Fibroblast of skin of back (primary cell): Measurements from ENCODE around the gene RRP1.

ENCODE experiments used
- DNase-seq: peaks from one replicate; pipeline ENCODE4 v3.0.0-alpha.2; 2013

RRP1 gene

DNA sequence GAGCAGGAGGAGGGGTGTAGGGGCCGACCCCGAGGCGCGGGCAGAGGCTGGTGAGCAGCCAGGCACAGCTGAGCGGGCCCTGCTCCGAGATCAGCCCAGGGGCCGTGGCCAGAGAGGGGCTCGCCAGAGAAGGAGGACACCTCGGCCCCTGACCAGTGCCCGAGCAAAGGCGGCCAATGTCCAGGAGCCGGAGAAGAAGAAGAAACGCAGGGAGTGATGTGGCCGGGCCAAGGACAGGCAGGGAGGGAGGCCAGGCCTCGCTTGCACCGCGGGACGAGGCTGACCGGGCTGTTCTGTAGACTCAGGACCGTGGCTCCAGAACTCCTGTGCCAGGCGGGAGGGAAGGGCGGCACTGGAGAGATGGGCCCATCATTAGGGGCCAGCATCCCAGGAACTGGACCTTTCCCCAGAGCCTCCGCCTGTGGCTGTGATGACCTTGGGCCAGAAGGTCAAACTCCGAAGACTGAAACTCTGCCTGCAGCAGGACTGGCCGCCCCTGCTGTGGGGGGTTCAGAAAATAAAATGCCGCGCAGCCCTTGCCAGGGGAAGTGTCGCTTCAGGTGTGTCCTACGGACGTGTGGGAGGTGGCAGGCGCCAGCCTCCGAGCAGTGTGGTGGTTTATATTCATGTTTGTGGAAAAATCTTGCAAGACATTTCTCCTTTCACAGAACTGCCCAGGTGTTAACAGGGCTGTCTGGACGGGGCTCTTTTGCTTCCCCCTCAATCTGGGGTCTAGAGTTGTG lies 14.4 kb downstream of the RRP1 start:
- no peak for DNase-seq

DNA sequence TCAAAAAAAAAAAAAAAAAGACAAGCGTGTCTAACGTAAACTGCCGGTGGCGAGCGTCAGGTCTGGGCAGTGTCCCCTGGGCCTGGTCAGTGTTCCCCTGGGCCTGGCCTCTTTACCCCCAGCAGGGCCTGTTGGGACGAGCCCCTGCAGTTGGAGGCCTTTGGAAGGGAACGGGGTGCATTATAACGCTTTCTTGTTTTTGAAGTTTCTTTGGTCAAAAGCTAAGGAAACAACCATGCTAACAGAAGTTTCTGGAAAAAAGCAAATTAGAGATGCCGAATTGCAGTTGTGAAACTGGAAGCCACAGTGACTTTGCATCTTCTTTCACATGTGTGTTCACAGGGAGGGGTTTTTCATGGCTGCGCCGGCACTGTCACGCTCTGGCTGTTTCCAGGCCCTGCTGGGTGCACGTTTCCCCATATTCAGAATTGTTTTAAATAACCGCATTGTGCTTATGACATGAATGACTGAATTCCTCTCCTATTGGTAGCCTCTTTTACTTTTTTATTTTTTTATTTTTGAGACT lies 16.0 kb downstream of the RRP1 start:
- DNase-seq: no peak

DNA sequence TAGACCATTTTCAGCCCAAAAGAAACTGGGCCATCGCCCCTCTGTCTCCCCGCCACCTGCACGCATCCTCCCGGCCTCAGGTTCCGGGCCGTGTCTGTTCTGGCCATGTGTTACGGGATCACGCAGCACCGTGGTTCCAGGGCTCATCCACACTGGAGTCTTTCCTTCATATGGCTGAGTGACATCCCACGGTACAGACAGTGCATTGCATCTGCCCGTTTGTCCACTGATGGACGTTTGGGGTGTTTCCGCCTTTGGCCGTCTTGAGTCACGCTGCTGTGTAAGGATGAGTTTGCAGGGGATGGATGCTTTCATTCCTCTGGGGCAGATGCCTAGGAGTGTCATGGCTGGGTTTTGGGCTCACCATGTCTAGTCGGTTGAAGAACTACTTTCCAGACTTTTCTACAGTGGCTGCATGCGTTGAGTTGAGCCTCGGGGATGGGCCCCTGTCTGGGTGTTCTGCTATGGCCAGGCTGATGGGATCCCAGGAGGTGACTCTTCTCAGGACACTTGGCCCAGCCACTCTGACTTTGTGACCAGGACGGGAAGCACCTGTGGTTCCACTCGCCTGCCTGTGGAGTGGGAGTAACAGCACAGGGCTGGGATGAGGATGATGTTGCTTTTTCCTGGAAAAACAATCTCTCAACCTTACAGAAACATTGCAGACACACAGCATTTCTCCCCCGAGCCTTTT lies 16.8 kb downstream of the RRP1 start:
- DNase-seq: no peak

DNA sequence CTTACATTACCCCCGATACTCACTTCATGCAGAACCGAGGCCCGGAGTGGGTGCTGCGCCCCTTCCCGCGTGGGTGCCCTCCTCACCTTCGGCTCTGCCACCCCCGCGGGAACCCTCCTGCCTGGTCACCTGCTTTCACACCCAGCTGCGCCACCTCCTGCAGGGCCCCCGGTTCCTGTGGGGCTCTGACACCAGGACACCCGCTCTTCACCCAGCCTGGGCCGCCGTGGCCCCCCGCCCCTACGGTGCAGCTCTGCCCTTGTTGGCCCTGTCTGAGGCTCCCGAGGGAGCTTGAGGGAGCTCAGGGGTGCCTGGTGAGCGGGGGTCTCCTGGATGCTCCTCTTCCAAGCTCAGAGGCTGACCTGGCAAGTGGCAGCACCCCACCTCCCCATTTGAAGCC lies 19.0 kb downstream of the RRP1 start:
- no peak for DNase-seq

DNA sequence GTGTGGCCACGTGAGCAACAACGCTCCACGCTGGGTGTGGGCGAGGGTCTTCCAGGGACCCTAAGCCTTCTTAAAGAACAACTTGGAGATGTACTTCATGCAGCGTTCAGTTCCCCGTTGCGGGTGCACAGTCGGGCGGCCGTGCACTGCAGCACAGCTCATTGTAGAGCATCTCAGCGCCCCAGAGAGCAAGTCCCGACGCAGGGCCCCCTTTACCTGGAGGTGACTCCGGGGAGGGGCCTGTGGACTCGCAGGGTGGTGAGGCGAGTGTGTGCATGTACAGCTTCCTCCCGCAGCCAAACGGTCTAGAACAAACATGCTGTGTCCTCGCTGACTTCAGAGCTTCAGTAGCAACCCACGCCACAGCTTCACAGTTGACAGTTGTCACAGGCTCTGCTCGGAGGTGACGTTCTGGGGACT lies 19.5 kb downstream of the RRP1 start:
- DNase-seq: no peak

DNA sequence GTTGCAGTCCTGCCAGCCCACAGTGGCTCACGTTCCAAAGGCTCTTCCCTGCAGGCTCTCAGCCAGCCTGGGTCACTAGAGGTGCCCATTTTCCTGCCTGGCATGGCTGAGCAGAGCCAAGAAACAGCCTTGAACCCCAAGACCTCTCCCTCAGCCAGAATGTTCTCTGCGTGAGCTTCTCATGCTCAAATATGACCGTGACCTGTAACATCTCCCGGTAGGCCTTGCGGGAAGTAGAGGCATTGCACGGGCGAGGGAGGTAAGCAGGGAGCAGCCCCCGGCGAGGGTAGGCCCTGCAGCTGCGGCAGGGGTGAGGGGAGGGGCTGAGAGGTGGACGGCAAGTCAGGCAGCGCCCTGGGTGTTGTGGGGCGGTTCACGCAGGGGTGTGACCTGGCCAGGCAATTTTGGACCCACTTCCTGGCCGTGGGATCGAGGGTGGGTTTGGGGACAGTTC lies 20.0 kb downstream of the RRP1 start:
- DNase-seq: no peak

DNA sequence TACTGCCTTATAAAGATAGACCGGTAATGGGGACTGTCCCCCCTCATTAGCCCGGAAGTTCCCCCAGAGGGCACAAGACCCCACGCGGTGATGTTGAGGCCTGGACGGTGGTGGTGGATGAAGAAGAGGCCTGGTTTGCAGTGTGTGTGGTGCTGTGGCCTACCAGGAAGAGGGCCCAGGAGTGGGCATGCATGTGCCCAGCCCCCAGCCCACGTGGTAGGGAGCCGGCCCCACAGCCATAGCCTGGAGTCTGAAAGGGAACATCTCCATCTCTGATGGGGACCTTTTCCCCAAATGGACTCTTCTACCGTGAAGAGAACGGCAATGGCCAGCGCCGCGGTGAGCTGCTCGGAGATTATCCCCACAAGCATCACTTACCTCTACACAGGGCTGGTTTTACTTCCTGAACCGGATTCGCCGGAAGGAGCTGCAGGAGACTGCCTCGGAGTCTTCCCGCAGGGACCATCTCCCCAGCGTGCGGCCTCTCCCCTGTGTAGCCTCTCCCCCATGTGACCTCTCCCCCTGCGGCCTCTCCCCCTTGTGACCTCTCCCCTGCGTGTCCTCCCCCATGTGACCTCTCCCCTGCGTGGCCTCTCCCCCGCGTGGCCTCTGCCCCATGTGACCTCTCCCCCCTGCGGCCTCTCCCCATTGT lies 20.6 kb downstream of the RRP1 start:
- DNase-seq: no peak

DNA sequence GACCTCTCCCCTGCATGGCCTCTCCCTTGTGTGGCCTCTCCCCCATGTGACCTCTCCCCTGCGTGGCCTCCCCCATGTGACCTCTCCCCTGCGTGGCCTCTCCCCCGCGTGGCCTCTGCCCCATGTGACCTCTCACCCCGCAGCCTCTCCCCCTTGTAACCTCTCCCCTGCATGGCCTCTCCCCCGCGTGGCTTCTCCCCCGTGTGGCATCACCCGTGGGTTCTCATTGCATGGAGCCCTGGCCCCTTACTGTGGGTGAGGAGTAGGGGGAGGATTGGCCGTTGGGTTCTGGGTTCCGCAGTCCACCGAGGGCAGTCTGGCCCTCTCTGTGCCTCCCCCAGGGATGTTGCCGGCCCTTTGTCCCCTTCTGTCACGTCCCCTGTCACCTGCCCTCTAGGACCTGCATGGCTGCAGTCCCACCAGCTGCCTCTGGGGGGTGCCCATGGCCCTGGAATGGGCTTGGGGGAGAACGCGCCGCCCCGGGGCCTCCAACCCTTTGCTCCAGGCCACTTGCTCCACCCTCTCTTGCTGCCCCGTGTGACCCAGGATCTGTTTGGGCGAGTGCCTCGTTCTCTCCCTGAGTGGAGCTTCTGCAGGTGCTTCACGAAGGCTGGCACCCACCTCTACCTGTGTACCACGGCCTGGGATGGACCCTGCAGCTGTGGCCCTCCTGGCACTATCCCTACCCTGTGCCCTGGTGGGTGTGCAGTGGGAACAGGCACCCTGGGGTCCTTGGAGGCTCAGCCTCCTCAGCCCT lies 21.3 kb downstream of the RRP1 start:
- peak; percentile 61 for DNase-seq

DNA sequence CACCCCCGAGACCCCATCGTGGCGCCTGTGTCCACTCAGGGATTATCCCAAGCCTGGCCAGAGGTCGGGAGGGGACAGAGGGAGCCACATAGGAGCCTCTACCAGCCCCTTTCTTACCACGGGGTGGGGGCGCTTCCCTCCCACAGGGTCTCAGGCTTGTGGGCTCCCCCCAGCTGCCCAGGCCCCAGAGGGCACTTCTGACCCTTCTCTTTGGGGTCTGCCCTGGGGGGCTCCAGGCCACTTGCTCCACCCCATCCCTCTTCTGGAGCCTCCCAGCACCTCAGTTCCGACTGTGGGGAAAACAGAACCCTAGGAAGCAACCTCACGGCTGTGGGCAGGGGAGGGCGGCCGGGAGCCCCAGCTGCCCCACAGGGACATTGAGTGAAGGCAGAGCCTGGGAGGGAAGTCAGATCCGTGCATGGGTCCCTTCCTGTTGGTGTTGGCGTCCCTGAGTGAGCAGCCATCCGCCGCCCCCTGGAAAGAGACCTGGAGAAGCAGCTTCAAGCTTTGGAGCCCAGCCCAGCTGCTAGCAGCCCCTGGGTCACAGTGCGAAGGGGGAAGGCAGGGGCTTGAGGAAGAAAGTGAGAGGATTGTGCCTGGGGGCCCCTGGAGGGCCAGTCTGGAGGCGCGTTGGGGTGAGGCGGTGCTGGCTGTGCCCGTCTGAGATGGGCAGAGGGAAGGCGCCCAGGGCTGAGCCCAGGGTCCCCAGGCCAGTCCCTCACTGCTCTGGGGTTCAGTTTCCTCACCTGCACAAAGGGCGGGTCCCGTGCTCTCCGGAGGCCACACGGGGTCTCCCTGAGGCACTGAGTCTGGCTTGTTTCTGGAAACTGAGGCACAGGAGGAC lies 22.1 kb downstream of the RRP1 start:
- DNase-seq: no peak

DNA sequence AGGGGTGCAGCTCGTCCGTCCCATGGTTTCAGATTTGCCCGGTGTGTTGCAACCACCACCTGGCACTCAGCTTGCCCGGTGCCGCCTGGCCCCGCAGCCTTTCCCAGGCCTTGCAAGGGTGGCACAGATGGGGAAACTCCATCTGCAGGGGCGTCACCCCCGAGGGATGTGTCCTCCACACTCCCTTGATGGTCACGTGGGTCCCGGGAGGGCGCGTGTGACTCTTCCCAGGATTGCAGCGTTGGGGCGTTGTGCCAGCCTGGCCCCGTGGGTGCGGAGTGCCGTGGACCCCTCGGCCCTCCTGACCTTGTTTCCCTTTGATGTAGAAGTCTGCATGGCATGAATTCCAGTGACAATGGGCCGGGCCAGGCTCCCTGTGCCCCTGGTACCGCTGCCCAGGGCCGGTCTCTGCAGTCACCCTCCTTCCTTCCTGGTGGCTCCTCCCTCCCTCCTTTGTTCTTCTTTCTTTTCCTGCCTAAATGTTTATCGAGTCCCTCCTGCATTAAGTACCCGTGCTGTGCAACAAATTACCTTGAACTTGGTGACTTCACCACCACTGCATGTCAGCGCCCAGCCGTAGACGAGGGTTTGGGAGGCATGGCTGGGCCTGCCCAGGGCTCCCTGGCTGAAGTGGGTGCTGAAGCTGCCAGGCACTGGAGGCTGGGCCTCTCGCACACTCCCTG lies 22.9 kb downstream of the RRP1 start:
- DNase-seq: no peak

DNA sequence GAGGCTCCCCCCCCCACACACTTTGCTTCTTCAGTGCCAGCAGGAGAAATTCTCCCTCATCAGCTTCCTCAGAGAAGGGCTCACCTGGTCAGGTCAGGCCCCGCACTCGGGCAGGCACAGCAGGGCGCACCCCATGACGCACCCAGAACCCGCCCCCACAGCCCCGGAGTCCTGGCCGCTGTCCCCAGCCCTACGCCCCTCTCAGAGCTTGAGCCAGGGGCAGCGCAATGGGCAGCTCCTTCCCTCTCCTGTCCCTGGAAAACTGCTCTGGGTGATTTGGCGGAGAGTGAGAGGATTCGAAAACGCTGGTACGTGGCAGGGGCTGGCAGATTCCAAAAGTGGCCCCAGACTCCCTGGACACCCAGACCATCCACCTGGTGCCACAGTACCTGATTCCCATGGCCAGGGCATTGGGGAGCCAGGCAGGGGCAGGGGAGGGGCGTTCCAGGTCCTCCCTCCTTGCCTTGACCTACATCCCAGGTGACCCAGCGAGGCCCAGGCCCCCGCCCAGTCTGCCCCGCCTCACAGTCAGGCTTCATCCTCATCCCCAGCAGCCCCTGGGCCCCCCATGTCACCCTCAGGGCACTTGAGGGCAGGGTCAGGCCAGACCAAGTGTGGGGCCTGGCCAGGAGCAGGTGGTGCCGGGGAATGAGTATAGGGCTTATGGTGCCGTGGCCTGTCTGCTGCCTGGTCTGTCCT lies 23.7 kb downstream of the RRP1 start:
- no peak for DNase-seq

DNA sequence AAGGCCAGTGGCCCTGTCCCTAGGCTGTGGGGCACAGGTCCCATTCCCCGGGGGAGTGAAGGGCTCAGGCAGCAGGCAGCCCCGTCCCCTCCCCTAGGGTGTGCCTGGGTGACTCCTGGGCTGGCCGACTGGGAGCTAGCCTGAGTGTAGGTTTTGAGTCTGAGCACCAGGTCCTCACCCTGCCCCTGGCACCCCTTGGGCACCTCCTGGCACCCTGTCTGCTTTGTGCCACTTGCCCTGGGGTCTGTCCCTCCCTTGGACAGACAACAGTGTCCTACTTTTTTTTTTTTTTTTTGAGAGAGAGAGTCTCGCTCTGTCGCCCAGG lies 24.2 kb downstream of the RRP1 start:
- DNase-seq: no peak

DNA sequence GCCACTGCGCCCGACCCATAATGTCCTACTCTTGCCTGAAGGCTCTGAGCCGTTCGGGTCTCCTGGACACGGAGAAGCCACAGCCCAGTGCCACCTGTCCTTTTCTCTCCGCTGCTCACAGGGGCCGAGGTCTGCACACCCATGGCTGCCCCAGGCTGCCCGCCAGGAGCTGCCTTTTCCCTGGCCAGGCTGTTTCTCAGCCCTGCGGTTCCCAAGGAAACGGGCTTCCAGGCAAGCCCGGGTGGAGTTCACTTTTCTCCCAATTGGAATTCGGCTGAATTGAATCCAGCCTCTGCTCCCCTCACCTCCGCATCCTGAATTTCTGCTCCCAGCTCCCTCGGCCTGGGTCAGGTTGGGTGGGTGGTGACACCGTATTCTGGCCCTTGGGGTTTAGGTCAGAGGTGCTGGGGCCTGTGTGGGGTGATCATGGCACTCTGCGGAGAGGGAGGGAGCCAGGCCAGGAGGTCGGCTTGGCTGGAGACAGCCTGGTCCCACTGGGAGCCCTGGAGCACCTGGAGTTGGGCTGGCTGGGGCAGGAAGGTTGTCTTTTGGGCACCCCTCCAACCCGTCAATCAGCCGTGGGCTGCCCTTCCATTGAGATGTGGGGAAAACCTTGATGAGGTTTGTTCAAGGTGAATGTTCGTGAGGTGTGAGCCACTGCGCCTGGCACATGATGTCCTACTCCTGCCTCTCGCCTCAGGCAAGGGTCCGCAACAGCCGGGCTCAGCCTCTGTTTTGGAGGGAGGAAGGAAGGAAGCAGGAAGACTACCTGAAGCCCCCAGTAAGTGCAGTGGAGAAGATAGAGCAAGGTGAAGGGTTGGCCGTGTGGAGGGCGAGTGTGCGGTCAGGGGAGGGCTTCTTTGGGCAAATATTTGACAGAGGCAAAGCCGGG lies 25.1 kb downstream of the RRP1 start:
- no peak for DNase-seq

DNA sequence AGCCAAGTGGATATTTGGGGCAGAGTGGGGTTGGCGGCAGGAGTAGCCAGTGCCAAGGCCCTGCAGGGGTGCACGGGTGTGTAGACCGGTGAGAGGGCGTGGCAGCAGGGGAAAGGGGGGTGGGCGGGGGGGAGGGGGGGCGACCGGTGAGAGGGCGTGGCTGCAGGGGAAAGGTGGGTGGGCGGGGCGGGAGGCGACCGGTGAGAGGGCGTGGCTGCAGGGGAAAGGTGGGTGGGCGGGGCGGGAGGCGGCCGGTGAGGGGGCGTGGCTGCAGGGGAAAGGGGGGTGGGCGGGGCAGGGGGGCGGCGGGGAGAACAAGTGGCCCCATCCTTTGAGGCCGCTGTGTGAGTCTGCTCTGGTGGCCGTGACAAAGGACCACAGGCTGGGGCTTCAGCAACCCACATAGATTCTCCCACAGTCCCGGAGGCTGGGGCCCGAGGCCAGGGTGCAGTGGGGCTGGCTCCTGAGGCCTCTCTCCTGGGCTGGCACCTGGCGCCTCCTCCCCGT lies 25.8 kb downstream of the RRP1 start:
- DNase-seq: no peak

DNA sequence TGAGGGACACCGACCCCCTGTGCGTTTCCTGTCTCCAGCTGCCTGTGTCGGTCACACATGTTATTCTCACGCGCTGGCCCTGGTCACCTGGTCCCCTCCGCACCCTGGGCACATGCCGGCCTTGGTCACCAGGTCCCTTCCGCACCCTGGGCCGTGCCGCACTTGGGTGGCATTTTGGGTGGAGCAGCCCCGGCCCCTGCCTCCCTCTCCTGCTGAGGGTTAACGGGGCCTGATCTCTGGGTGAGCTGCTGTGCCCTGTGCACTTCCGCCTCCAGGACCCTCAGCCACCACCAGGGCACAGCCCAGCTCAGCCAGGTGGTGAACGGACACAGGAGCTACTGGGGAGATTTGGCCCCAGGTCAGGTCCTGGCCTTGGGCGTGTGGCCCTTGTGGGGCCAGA lies 26.6 kb downstream of the RRP1 start:
- DNase-seq: no peak

DNA sequence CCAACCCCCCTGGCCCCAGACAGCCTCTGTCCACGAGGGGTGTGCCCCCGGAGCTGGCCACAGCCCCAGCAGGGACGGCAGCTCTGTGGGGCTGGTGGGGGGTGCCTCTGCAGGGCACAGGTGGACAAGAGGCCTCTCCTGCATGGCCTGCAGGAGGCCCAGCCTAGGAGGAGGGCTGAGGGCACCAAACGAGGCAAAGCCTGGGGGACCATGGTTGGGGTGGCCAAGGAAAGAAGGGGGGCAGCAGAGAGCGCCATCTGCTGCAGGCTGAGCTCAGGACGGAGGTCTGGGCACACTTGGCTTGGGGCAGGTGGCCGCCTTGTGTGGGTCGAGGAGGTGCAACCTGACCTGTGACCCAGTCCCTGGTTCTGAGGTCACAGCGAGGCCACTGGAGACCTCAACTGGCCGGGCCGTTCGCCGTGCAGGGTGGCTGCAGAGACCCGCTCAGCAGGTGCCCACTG lies 27.3 kb downstream of the RRP1 start:
- DNase-seq: no peak

DNA sequence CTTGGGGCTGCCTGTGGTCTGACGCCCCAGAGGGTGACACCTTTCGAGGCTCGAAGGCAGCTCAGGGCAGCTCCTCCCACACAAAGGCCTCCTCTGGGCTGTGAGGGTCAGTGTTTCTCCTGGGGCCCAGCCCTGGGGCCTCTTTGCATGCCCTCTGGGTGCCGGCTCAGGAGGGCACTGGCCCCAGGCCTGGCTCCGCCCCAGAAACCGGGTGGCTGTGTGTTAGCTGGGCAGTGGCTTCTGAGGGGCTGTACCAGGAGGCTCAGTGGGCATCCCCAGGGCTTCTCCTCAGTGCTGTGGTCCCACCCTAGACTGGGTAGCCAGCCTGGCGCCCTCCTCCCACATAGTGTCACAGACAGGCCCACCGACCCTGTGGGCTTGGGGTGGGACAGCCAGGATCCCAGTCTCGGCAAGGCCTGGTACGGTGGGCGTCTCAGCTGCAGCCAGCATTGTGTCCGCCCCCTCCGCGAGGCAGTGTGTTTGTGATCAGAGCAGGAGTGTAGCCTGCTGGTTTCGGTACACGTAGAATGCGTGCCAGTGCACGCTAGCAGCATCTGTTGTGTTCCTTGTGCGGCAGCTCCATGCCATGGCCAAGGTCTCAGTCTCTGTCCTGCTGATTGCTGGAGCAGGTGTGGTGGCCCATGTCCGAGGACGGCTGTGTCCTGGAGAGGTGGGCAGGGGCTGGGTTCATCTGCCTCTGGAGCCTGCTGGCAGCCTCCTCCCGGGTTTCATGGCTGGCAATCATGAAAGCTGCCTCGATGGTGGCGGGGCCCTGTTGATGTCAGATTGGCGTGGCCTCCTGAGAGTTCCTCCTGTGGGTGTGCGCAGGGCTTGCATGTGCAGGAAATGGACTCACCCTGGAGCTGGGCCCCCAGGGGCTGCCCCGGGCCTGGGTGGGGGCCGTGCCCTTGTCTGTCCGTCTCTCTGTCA lies 28.0 kb downstream of the RRP1 start:
- no peak for DNase-seq

DNA sequence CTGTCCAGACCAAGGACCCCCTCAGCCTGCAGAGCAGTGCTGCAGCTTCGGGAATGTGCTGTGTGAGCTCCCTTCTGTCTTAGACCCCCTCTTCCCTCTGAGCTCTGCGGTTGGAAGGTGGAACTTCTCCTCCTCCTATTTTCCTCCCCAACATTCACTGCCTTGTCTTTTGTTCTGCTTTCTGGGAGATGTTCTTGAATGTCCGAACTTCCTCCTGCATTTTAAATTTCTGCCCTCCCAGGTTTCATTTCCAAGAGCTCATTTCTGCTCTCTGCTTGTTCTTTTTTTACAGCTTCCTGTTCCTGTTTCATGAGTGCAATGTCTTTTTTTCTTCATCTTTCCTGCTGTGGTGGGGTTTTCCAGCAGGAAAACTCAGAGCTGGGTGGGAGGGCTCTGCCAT lies 29.3 kb downstream of the RRP1 start:
- no peak for DNase-seq
